HG02870 (cell line): Measurements from ENCODE around the gene KRT20.
"Not testable (repeated sequence)": the region's sequence is repeated elsewhere in the genome, so short reads cannot be mapped to it uniquely, and the experiment has no call there.

Experiments used
- ATAC-seq: cut with Tn5 transposase; IDR thresholded peaks from one replicate; pipeline ENCODE4 v1.9.1; 2021; ENCODE audit warnings: mild to moderate bottlenecking, moderate library complexity; ENCODE audit not compliant: unreplicated experiment

KRT20 gene

GRCh38 chr17:40900809-40901356, 15.8 kb upstream of the KRT20 start:
- ATAC-seq = no peak

GRCh38 chr17:40896916-40897455, 11.9 kb upstream of the KRT20 start:
- no peak for ATAC-seq

GRCh38 chr17:40895106-40895730, 10.2 kb upstream of the KRT20 start:
- no peak for ATAC-seq

GRCh38 chr17:40888196-40888720, 3.2 kb upstream of the KRT20 start:
- no peak for ATAC-seq

GRCh38 chr17:40886090-40886489, 1.0 kb upstream of the KRT20 start:
- no peak for ATAC-seq

- ATAC-seq = no peak
Measured at GRCh38 chr17:40883626-40884334, 1.3 kb downstream of the KRT20 start.

GRCh38 chr17:40883031-40883430, 2.0 kb downstream of the KRT20 start:
- ATAC-seq = no peak

- no peak for ATAC-seq
Measured at GRCh38 chr17:40879026-40879425, 6.0 kb downstream of the KRT20 start.

- no peak for ATAC-seq
Measured at GRCh38 chr17:40878044-40878443, 7.0 kb downstream of the KRT20 start.

GRCh38 chr17:40873801-40874200, 11.2 kb downstream of the KRT20 start:
- no peak for ATAC-seq

- ATAC-seq = no peak
Measured at GRCh38 chr17:40873255-40873654, 11.8 kb downstream of the KRT20 start.

- ATAC-seq = no peak
Measured at GRCh38 chr17:40872416-40872815, 12.6 kb downstream of the KRT20 start.

GRCh38 chr17:40871316-40871715, 13.7 kb downstream of the KRT20 start:
- ATAC-seq = no peak

GRCh38 chr17:40870136-40870535, 14.9 kb downstream of the KRT20 start:
- no peak for ATAC-seq

- no peak for ATAC-seq
Measured at GRCh38 chr17:40866838-40867237, 18.2 kb downstream of the KRT20 start, which contains the start of gene KRT12. Gene KRT12, minus strand, starts transcription at chr17:40867223. Its CDS starts 37 bp downstream, at chr17:40867186.

- ATAC-seq = no peak
Measured at GRCh38 chr17:40864661-40865390, 20.2 kb downstream of the KRT20 start.

- ATAC-seq = no peak
Measured at GRCh38 chr17:40862985-40863733, 21.9 kb downstream of the KRT20 start.

- ATAC-seq = no peak
Measured at GRCh38 chr17:40859536-40859935, 25.5 kb downstream of the KRT20 start.

- not testable (repeated sequence) for ATAC-seq
Measured at GRCh38 chr17:40858667-40859066, 26.4 kb downstream of the KRT20 start.

- ATAC-seq = no peak
Measured at GRCh38 chr17:40857535-40857934, 27.5 kb downstream of the KRT20 start.
